ENCODE data around the gene PHF3. TPM values are rescaled to one million over a fixed set of nuclear protein-coding genes. Genes with fewer than 3 reads are reported as not detected.
A peak's percentile ranks its signal among the peaks of the same experiment; 100 is the strongest.

The PHF3 gene, protein sequence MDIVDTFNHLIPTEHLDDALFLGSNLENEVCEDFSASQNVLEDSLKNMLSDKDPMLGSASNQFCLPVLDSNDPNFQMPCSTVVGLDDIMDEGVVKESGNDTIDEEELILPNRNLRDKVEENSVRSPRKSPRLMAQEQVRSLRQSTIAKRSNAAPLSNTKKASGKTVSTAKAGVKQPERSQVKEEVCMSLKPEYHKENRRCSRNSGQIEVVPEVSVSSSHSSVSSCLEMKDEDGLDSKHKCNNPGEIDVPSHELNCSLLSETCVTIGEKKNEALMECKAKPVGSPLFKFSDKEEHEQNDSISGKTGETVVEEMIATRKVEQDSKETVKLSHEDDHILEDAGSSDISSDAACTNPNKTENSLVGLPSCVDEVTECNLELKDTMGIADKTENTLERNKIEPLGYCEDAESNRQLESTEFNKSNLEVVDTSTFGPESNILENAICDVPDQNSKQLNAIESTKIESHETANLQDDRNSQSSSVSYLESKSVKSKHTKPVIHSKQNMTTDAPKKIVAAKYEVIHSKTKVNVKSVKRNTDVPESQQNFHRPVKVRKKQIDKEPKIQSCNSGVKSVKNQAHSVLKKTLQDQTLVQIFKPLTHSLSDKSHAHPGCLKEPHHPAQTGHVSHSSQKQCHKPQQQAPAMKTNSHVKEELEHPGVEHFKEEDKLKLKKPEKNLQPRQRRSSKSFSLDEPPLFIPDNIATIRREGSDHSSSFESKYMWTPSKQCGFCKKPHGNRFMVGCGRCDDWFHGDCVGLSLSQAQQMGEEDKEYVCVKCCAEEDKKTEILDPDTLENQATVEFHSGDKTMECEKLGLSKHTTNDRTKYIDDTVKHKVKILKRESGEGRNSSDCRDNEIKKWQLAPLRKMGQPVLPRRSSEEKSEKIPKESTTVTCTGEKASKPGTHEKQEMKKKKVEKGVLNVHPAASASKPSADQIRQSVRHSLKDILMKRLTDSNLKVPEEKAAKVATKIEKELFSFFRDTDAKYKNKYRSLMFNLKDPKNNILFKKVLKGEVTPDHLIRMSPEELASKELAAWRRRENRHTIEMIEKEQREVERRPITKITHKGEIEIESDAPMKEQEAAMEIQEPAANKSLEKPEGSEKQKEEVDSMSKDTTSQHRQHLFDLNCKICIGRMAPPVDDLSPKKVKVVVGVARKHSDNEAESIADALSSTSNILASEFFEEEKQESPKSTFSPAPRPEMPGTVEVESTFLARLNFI (N-terminal part only)
- total RNA-seq, result 100 to 1,000 TPM in 3 of 5 experiments, 10 to 100 TPM in 2; 56.8 to 141 (median 108) TPM
- polyA plus RNA-seq, result 10 to 100 TPM; 40.0 to 54.1 TPM
- 462 reads per million, percentile 97 among the genes with 10 or more reads in this experiment for total RNA-seq

DNA sequence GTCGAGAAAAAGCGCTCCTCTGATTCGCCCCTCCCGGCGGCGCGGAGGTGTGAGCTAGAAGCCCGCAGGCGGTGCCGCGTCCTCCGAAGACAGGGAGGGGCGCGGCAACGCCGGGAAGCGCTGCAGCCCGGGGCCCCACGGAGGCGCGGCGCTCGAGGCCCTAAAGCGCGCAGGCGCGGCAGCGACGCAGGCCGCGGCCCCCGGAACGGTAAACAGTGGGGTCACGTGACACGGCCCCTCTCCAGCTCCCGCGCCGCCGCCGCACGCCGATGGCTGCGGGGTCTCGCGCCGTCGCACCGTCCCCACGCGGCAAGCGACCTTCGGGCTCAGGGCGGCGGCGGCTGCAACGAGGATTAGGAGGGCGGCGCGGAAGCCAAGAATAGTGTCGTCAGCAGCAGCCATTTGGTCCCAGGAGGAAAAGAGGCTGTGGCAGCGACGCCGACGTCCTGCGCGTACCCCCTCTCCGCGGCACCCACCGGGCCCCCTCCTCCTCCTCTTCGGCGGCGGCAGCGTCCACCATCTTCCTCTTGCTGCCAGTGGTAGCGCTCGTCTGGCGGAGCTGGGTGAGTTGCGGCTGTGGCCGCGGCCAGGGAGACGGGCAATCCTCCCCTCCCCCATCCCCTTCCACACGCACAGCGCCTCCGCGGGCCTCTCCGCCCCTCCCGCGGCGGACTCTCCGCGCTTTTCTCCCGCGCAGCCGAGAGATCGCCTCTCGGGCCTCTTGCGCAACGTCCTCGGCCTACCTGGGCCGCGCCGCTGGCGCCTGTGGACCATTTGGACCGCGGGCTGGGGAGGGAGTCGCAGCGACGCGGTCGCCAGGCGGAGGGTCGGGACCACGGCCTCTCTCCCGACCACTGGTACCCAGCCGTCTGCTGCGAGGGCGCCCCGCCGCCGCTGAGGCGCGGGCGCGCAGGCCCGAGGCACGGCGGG lies at the start of gene PHF3:
Gene PHF3 (plus strand): TSS at position 215 of the 930 bp plus-strand sequence. CDS start 10,750 bp downstream, outside the sequence.
- ChIA-PET POLR2A (interaction anchor here (0.7 to 4.0 kb wide), 19 partner anchors 8 to 96 kb away, joined by 3 to 35 read pairs (median 4); no protein-coding TSS in a partner anchor), CTCF (interaction anchor here (1.4 to 2.7 kb wide), 3 partner anchors 37 to 129 kb away, joined by 3 to 15 read pairs (median 8); no protein-coding TSS in a partner anchor)
- intact Hi-C loops (cut with micrococcal nuclease), result loop anchor here (1.0 to 5.0 kb wide), 11 partner anchors 8 to 283 kb away; partner anchors contain the start of genes LOC128125822 (in 2 of the 2) and PTP4A1 (in 2 of the 2)
- peaks cover 0 to 5% (median 0%) of the 10 kb centered on the region in 5 donors for H3K27me3 Mint-ChIP-seq
- peak; percentile 87 to 95 (median 92) for DNase-seq
- no peaks in the 10 kb centered on the region for H3K27me3 ChIP-seq (ENCODE audit: control insufficient read depth in 2 of 2, insufficient read depth in 2 of 2, low read length in 2 of 2)
- peaks cover 0 to 3% (median 0%) of the 10 kb centered on the region in 11 donors for H3K9me3 Mint-ChIP-seq
- H3K27ac ChIP-seq (ENCODE audit: low read depth, low read length), result peak within 1 kb of the TSS; percentile 98
- H3K36me3 Mint-ChIP-seq, result peaks cover 0 to 5% (median 0%) of the 10 kb centered on the region in 5 donors
- peaks cover 0 to 10% (median 0%) of the 10 kb centered on the region in 3 experiments for H3K36me3 ChIP-seq (ENCODE audit: control insufficient read depth in 2 of 3, insufficient read depth in 3 of 3, low read length in 3 of 3)
- H3K27ac Mint-ChIP-seq, result peak within 1 kb of the TSS; percentile 95 to 100 (median 98)
- H3K4me3 ChIP-seq (ENCODE audit: low read length), result peak within 1 kb of the TSS; percentile 75
- peaks cover 34 to 66% (median 54%) of the 10 kb centered on the region in 7 donors for H3K4me1 Mint-ChIP-seq
- peak within 1 kb of the TSS; percentile 95 to 100 (median 100) for H3K4me3 Mint-ChIP-seq
- peak; percentile 94 for ATAC-seq
- peaks cover 27 to 33% of the 10 kb centered on the region in 2 donors for H3K4me1 ChIP-seq (ENCODE audit: control insufficient read depth in 2 of 2, insufficient read depth in 2 of 2, low read length in 2 of 2)
- no peaks in the 10 kb centered on the region for H3K9me3 ChIP-seq (ENCODE audit: control insufficient read depth in 2 of 3, low read length in 3 of 3)

DNA sequence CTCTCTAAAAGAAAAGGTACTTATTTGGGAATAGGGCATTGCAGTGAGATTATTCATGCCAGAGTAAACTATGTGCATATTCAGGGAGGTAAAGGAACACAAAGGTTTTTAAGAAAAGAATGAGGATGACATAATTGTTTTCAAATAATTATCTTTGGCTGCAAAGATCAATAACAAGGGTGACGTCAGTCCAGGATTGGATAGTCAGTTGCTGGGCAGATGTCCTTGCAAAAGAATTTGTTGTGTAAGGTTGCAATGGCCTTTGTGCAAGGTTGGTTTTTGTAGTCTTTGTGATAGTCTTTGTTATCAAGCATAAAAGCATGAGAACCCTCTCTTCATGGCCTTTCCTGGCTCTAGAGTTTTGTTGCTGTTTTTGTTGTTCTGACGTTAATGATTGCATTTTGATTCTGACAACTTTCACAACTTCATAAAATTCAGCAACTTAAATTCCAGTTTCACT lies 45.6 kb upstream of the PHF3 start:
- peaks cover 0 to 3% (median 0%) of the 10 kb centered on the region in 5 donors for H3K36me3 Mint-ChIP-seq
- H3K9me3 Mint-ChIP-seq, result peaks cover 0 to 2% (median 0%) of the 10 kb centered on the region in 11 donors
- no peak for ATAC-seq
- peaks cover 0 to 25% (median 0%) of the 10 kb centered on the region in 5 donors for H3K27me3 Mint-ChIP-seq
- Histone ChIP-seq H3K4me3 (ENCODE audit: low read length) (no peak overlapping the region), H3K4me1 (ENCODE audit: control insufficient read depth in 2 of 2, insufficient read depth in 2 of 2, low read length in 2 of 2) (no peaks in the 10 kb centered on the region), H3K27me3 (ENCODE audit: control insufficient read depth in 2 of 2, insufficient read depth in 2 of 2, low read length in 2 of 2) (no peaks in the 10 kb centered on the region), H3K27ac (ENCODE audit: low read depth, low read length) (no peak overlapping the region), H3K9me3 (ENCODE audit: control insufficient read depth in 2 of 3, low read length in 3 of 3) (no peaks in the 10 kb centered on the region), H3K36me3 (ENCODE audit: control insufficient read depth in 2 of 3, insufficient read depth in 3 of 3, low read length in 3 of 3) (no peaks in the 10 kb centered on the region)
- intact Hi-C loops (cut with micrococcal nuclease), result no loop called here
- H3K27ac Mint-ChIP-seq, result no peak overlapping the region
- peaks cover 0 to 4% (median 0%) of the 10 kb centered on the region in 7 donors for H3K4me1 Mint-ChIP-seq
- POLR2A ChIA-PET, result no interaction called here
- DNase-seq, result no peak
- CTCF ChIA-PET, result no interaction called here
- H3K4me3 Mint-ChIP-seq, result no peak overlapping the region

DNA sequence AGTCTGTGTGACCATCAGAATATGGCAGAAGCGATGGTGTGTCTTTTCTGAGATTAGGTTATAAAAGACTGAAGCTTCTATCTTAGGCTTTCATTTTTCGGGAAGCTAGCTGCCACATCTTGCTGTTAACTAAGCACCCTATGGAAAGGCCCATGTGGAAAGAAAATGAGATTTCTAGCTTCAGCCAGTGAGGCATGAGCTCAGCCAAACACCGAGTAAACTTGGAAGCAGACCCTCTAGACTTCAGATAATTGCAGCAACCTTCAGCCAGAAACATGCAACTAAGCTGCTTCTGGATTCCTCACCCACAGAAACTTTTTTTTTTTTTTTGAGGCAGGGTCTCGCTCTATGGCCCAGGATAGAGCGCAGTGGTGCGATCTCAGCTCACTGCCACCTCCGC lies 42.7 kb upstream of the PHF3 start:
- Histone ChIP-seq H3K9me3 (ENCODE audit: control insufficient read depth in 2 of 3, low read length in 3 of 3) (no peaks in the 10 kb centered on the region), H3K36me3 (ENCODE audit: control insufficient read depth in 2 of 3, insufficient read depth in 3 of 3, low read length in 3 of 3) (no peaks in the 10 kb centered on the region), H3K4me3 (ENCODE audit: low read length) (no peak overlapping the region), H3K27ac (ENCODE audit: low read depth, low read length) (no peak overlapping the region), H3K4me1 (ENCODE audit: control insufficient read depth in 2 of 2, insufficient read depth in 2 of 2, low read length in 2 of 2) (peaks cover 0 to 3% of the 10 kb centered on the region in 2 donors), H3K27me3 (ENCODE audit: control insufficient read depth in 2 of 2, insufficient read depth in 2 of 2, low read length in 2 of 2) (no peaks in the 10 kb centered on the region)
- Mint-ChIP-seq H3K27me3 (peaks cover 0 to 25% (median 4%) of the 10 kb centered on the region in 5 donors), H3K36me3 (no peaks in the 10 kb centered on the region), H3K9me3 (no peaks in the 10 kb centered on the region), H3K4me1 (peaks cover 0 to 7% (median 2%) of the 10 kb centered on the region in 7 donors), H3K27ac (no peak overlapping the region), H3K4me3 (peak overlapping the region in 1 of 10 donors; percentile 8)
- ChIA-PET POLR2A (interaction anchor here (1.0 kb wide), 1 partner anchor 8 kb away, joined by 4 read pairs; no protein-coding TSS in a partner anchor), CTCF (interaction anchor here (0.9 to 1.1 kb wide), 2 partner anchors 170 to 171 kb away, joined by 3 read pairs; no protein-coding TSS in a partner anchor)
- DNase-seq (no peak), ATAC-seq (no peak)
- intact Hi-C loops (cut with micrococcal nuclease), result no loop called here

DNA sequence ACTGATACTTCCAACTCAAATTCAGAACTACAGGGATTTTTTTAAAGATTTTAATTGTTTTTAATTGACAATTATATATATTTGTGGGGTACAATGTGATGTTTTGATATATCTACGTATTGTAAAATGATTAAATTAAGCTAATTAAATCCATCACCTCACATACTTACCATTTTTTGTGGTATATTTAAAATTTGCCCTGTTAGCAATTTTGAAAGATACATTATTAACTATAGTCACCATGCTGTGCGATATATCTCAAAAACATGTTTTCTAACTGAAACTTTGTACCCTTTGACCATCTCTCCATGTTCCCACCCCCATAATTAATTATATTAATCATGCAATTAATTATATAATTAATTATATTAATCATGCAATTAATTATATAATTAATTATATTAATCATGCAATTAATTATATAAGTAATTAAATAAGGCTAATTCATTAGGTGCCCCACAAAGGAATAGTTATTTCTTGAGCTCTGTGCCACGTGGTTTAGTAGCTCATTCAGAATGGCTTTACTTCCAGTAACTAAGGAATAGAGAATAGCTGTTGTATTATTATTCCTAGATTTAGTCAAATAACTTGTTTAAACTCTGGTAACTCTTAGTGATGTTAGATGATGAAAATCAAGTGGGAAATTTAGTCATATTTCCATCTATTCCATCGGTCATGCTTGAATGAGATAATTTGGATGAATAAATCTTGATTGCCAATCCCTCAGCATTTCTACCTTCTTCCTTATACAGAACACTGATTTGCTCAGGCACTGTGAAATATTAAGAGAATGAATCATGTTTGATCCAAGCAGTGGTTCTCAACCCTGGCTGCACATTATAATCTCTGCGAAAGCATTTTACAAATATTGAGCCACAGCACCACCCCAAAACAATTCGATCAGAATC lies 38.2 kb upstream of the PHF3 start:
- H3K27ac Mint-ChIP-seq, result no peak overlapping the region
- no peaks in the 10 kb centered on the region for H3K9me3 ChIP-seq (ENCODE audit: control insufficient read depth in 2 of 3, low read length in 3 of 3)
- no peaks in the 10 kb centered on the region for H3K9me3 Mint-ChIP-seq
- H3K36me3 Mint-ChIP-seq, result no peaks in the 10 kb centered on the region
- intact Hi-C loops (cut with micrococcal nuclease), result loop anchor here (1.0 to 5.0 kb wide), 11 partner anchors 24 to 245 kb away; partner anchors contain the start of genes PHF3 (in 2 of the 2), LOC128125822 (in 1 of the 2) and PTP4A1 (in 1 of the 2)
- H3K36me3 ChIP-seq (ENCODE audit: control insufficient read depth in 2 of 3, insufficient read depth in 3 of 3, low read length in 3 of 3), result no peaks in the 10 kb centered on the region
- H3K27me3 ChIP-seq (ENCODE audit: control insufficient read depth in 2 of 2, insufficient read depth in 2 of 2, low read length in 2 of 2), result no peaks in the 10 kb centered on the region
- H3K4me1 ChIP-seq (ENCODE audit: control insufficient read depth in 2 of 2, insufficient read depth in 2 of 2, low read length in 2 of 2), result peaks cover 0 to 4% of the 10 kb centered on the region in 2 donors
- H3K27me3 Mint-ChIP-seq, result peaks cover 0 to 25% (median 5%) of the 10 kb centered on the region in 5 donors
- no peak overlapping the region for H3K27ac ChIP-seq (ENCODE audit: low read depth, low read length)
- DNase-seq, result no peak
- ChIA-PET CTCF (interaction anchor here (1.1 to 3.1 kb wide), 11 partner anchors 10 to 180 kb away, joined by 3 to 61 read pairs (median 5); no protein-coding TSS in a partner anchor), POLR2A (interaction anchor here (1.3 to 2.5 kb wide), 3 partner anchors 13 to 165 kb away, joined by 3 to 23 read pairs (median 5); partner anchors contain the start of gene PHF3)
- no peak for ATAC-seq
- H3K4me1 Mint-ChIP-seq, result peaks cover 7 to 20% (median 18%) of the 10 kb centered on the region in 7 donors
- peak overlapping the region; percentile 53 for H3K4me3 ChIP-seq (ENCODE audit: low read length)
- H3K4me3 Mint-ChIP-seq, result peak overlapping the region; percentile 73 to 93 (median 88)

Measured in naive thymus-derived CD4-positive, alpha-beta T cell (primary cell).